Measurements from ENCODE around the gene SPINK13.

DNA sequence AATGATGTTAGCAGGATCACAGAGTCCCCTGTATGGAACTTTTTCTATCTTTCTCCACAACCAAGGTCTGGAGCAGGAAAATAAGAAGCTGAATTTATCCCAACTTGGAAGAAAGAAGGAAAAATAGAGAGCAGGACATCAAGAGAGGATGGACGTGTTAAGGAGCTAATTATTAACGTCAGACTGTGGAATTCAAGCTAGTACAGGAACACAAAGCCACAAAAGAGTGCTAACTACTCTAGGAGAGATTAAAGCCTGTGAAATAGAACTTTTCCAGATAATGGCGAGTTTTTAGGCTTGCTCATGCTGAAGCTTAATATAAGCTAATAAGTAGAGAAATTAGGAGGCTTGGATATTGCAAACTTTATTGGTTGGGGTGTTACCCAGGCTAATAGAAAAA, 632 bp upstream of the SPINK13 start:
- TF ChIP-seq, protein P1, sequence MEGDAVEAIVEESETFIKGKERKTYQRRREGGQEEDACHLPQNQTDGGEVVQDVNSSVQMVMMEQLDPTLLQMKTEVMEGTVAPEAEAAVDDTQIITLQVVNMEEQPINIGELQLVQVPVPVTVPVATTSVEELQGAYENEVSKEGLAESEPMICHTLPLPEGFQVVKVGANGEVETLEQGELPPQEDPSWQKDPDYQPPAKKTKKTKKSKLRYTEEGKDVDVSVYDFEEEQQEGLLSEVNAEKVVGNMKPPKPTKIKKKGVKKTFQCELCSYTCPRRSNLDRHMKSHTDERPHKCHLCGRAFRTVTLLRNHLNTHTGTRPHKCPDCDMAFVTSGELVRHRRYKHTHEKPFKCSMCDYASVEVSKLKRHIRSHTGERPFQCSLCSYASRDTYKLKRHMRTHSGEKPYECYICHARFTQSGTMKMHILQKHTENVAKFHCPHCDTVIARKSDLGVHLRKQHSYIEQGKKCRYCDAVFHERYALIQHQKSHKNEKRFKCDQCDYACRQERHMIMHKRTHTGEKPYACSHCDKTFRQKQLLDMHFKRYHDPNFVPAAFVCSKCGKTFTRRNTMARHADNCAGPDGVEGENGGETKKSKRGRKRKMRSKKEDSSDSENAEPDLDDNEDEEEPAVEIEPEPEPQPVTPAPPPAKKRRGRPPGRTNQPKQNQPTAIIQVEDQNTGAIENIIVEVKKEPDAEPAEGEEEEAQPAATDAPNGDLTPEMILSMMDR (IDR thresholded peaks at IDR 0.05): no peak
- TF ChIP-seq POLR2A (IDR thresholded peaks at IDR 0.05): no peak
